ENCODE data around the gene ZC3H15.

ZC3H15 gene

DNA sequence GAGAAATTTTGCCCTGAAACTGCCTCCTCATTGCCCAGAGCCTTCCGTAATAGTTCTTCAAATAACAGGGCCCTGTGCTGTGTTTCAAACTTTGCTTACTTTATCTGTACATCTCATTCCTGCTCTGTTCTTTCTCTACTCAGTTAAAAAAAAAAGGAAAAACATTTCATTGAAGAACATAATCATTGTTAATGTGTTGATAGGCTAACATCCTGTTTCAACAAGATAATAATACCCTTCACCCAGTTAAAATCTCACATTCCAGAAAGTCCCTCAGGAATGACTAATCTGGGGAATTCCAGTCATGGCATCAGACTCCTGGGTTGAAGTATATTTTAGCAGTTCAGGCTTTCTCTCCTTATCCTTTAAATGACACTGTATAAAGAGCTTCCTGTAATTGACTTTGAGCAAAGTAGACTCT is 58.2 kb downstream of the ZC3H15 start:
- no peak for DNase-seq

DNA sequence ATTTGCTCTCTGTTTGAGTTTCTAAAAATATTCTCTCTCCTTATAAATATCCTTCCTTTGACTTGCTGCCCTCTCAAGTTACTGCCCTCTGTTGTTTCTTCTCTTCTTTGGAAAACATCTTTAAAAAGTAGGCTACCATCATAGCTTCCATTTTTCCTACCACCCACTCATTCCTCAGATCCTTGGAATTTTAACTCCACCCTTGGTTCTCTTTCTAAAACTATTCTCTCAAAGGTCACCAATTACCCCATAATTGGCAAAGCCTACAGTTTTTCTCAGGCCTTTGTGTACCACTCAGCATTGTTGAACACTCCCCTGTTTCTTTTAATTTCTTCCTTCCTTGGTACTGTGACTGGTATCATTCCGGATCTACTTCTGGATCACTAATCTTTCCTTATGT is 60.8 kb downstream of the ZC3H15 start:
- DNase-seq: no peak

DNA sequence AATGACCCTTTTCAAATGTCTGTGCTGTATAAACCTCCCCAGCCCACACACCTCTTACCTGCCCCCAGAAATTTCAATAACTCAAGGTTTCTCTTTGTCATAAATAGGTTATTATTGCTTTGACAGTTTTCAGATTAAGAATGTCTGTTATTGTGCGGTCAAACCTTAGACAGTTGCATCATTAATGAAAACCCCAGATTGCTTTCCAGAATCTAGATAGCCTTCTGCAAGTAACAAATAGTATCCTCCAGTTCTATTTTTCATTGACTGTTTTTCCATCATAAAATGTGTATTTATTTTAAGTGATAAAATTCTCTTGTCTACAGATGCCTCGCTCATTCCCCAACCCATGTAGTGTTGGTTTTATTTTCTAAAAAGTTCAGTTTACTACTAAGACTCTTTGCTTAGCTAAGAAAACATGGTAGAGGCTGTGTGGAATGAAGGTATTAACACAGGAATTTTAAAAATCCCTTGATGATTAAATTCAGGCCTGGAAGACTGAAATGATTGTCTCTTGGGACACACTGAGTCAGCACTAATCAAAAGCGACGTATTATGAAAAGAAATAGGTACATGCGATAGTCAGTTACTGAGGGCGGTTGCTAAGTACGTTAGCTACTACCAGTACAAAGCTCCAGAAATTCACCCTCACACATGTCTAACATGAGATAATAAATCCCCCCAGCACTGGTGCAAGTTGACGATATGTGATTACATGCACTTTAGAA is 65.4 kb downstream of the ZC3H15 start:
- DNase-seq: no peak

DNA sequence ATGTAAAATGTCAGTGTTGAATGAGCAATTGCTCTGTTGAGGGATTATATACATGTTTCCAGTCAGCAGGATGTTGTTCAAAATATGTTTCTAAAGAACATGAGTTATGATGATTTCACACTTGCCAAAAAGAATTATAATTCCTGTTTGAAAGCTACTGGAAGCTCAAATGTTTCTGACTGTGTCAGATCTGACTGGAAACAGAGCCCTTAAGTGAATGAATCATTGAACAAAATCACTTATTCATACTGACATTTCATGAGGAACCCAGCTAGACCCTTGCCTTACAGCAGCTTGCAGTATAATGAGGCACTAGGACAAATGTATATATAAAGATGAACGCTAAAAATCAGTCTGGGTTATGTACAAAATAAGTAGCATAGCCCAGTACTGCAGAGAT is 68.4 kb downstream of the ZC3H15 start:
- DNase-seq: no peak

- no peak for DNase-seq
These were observed 69.0 kb downstream of the ZC3H15 start for GRCh38 chr2:186554850-186555671.

GRCh38 chr2:186558512-186559276 is 72.6 kb downstream of the ZC3H15 start:
- no peak for DNase-seq

All from hippocampal formation (tissue), 2 donors.